HG03060 (cell line): Measurements from ENCODE around the gene INPP5A.

Source experiments
- ATAC-seq: cut with Tn5 transposase; IDR thresholded peaks from one replicate; pipeline ENCODE4 v1.9.1; 2021; ENCODE audit warnings: low read depth, moderate number of reproducible peaks; ENCODE audit not compliant: unreplicated experiment

INPP5A gene

DNA sequence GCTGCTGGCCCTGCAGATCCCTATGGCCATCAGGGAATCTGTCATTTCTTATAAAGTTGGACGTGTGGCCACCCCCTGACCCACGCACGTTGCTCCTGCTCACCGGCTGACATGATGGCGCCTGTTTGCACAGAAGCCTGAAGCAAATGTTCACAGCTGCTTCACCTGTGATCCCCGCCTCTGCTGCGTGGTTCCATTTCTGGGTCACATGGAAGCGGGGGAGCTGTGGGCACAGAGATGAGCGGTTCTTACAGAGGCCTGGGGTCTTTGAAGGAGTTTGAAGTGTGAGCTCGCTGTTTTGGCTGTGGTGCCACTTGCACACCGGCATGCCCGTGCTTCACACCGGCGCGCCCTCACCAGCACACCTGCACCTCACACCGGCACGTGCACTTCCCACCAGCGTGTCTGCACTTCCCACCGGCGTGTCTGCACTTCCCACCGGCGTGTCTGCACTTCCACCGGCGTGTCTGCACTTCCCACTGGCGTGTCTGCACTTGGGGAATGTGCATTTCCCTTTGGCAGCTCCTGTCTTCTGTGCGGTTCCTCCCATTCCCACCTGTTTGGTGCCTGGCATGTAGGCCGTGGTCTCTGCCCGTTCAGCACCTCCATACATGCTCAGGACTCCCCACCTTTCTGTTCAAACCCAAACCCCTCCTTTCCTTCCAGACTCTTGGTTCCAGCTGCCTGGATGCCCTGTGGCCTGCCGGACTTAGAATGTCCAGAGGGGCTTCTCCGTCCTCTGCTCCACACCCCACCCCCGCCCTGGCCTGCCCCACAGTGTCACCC, 86.7 kb downstream of the INPP5A start:
- ATAC-seq = no peak

DNA sequence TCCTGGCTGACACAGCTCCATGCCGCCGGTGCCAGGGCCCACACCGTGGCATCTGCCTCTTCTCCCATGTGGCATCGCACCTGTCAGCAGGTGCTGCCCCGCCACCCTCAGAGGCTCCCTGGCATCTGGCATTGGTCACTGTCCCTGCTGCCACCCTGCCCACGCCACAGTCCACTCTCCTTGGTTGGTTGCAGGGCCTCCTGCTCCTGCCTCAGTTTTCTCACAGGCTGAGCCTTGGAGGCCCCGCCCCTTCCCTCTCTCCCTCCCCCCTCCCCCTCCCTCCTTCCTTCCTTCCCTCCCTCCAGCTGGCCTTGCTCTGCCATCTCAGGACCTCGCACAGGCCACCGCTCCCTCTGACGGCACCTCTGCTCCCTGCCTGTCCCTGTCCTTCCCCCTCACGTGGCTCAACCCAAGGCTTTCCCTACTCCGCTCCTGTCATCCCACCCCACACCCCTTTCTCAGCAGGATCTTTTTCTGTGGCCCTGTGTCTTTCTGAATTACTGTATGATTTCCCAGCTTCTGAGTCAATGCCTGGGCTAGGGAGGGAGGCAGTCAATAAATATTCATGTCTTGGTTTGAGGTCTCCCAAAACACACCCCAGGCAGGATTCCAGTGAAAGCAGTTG, 87.4 kb downstream of the INPP5A start:
- no peak for ATAC-seq

GRCh38 chr10:132626019-132626760, 88.6 kb downstream of the INPP5A start:
- ATAC-seq = no peak

DNA sequence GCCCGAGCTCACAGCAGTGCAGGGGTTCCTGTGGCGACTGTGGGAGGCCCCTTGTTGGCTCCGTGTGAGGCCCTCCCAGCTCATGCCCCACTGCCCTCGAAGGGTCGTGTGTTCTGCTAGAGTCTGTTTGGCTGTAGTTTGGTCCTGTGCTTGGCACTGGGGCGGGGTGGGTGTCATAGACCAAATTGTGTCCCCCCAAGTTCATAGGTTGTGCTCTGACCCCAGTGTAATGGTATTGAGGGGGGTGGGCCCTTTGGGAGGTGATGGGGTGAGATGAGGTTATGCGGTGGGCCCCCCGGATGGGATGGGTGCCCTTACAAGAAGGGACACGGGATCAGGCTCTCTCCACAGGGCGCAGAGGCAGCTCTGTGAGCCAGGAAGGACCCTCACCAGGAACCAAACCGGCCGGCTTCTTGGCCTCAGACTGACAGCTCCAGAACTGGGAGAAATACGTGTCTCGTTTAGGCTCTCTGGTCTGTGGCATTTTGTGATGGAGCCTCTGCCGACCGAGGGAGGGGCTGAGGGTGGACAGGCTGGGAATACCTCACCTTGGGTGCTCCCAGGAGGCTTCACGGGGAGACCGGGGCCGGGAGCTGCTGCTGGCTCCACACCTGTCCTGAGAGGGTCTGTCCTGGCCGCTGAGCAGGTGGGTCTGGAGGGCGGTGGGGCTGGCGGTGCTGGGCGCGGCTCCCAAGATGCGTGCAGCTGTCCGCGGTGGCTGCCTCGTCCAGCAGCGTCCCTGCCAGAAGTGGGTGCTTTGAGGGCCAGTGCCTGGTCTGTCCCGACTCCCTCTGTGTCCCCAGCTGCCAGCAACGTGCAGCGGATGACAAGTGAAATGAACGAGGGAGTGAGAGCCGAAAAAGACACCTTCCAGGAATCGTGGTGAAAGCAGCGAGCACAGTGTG, 89.4 kb downstream of the INPP5A start:
- no peak for ATAC-seq

- no peak for ATAC-seq
These were observed 90.3 kb downstream of the INPP5A start for GRCh38 chr10:132627666-132628531.

DNA sequence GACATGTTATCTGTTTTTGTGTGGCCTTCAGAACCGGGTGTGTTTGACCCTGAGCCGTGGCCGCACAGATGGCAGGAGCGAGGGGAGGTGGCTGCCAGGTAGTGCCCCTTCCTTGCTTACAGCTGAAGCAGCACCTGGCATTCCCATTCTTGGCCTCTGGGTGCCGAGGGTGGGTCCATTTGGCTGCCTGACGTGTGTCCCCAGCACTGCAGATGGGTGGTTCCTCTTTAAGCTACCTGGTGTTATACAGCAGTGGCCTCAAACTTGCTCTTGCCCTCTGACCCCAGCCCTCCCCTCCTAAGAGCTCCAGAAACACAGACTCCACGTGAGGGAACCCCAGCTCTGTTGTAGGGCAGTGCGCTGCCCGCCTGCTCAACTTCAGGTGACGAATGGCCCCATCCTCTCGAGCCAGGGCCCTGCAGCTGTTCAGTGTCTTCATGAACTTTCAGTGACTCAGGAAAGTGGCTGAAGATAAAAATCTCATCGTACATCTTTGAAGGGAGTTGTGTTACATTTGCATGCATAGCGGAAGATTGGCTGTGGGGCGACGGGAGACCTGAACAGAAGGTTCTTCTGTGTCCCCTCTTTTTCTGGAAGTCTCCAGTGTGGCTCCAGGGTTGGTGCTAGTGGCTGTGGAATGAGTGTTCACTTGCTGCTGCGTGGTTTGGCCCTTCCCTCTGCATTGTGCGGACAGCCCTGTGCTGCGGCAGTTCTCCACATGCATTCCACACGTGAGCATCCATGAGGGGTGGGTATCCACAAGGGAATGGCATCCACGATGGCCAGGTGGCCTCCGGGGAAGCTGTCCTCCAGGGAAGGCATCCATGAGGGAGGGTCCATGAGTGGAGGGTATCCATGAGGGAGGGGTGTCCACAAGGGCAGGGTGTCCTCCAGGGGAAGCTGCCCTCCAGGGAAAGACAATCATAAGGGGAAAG, 91.6 kb downstream of the INPP5A start:
- ATAC-seq = no peak

GRCh38 chr10:132630156-132630555, 92.6 kb downstream of the INPP5A start:
- ATAC-seq = no peak

DNA sequence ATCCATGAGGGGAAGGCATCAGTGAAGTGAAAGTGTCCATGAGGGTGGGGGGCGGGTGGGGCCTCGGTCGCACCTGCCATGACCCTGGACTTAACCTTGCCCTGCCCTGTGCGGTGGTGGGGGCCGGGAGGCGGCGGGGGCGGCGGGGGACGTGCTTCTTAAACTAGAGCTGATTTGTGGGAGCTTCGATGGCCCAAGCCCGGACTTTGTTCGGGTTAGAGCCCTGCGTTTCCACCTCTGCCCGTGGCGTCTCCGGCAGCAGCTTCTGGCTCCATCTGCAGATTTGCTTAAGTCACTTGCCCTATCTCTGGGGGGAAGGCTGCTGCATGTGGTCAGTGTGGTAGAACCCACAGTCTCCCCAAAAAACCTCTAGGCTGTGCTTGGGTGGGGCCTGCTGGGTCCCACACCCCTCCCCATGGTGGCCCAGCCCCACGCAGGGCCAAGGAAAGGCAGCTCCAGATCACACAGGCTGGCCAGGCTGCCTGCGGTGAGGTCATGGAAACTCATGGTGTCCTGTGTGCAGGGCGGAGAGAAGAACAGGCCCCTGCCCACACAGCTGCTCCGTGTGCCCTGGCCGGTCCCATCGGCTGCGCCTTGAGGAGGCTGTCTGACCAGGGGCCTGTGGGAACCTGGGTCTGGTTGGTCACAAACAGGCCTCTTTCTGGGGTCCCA, 93.2 kb downstream of the INPP5A start:
- ATAC-seq = no peak

DNA sequence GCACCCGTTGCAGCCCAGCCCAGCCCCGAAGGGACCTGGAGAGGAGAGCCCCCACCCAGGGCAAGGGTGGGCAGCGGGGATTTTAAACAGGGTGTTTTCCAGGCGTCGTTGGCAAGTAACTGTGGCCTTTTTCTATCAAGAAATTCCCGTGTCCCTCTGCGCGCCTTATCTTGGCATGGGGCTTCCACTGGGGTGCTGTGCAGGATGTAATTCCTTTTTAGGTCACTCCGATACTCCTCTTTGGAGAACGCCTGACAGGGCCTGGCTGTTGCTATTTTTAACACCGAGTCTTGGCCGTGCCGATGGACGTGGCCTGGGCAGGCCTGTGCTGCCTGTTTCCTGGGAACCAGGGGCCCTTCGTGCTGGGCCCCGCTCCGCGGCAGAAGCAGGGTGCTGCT, 93.8 kb downstream of the INPP5A start:
- ATAC-seq = no peak

DNA sequence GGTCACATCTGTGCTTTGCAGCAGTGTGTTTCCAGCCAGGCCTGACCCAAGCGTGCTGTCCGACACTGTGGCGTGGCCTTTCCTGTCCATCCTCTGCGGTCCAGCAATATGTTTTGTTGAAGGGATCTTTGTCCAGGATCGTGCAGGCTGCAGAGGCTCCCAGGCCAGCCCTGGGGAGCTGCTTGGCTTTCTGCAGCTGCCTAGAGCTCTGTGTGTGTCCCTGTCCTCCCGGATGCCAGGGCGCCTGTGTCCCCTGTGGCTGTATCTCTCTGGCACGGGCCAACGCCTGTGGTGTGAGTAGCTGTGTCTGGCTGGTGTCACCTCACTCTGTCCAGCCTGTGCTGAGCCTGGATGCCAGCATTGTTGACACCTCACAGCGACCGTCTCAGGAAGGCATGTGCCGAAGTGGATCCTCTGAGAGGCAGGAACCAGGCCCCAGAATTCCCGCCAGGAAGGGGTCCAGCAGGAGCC, 94.5 kb downstream of the INPP5A start:
- no peak for ATAC-seq

DNA sequence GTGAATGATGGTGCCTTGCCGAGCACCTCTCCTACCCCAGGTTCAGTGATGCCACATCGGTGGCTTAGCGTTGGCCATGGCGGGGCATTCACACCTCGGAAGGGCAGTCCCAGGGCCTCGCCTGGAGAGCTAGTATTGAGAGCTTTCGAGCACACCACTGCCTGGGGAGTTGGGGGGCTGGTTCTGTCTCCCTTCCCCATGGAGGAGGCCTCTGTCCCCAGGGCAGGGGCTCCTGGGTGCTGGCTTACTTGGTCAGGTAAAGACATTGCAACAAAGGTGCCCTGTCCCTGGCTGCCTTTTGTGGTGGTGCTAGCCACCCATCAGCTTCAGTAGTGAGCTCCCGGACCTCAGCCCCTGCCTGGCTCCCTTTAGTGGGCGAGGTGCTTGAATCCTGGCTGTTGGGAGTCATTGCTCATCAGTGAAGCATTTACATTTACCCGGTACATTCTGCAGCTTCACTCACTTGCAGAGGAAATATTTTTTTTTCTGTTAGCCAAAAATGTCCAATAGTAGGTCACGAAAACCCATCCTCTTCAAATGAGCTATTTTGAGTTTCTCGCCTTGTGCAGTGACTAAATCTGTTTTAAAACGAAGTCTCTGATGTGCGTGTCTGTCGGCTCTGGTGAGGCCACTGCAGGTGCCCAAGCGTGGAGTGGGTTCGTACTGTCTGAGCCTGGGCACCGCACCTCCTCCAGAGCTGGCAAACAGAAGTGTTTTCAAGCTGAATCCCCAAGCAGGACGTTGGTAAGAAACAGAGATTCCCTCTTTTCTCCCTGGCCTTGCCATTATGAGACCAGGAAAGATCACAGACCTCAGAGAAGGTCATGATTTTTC, 95.5 kb downstream of the INPP5A start:
- ATAC-seq = no peak

DNA sequence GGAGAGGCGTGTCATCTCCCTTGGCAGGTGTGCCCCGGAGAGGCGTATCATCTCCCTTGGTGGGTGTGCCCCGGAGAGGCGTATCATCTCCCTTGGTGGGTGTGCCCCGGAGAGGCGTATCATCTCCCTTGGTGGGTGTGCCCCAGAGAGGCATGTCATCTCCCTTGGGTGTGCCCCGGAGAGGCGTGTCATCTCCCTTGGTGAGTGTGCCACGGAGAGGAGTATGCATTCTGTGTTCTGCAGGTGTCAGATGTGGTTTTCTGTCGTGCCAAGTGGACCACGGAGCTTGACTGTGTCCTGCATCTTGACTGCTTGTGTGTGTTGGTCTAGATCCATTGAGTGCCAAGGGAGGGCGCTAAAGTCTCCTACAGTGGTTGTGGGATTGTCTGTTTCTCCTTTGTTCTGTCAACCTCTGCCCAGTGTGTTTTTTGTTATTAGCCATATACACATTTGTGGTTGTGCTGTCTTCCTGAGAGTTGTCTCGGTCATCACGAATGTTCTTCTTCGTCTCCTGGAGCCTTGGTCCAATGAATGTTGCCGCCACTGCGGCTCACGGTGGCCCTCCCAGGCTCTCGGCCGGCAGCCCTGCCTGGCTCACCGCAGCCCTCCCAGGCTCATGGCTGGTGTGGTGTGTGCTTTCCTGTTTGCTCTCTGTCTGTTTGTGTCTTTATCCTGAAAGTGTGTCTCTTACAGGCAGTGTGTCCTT, 96.8 kb downstream of the INPP5A start:
- no peak for ATAC-seq

DNA sequence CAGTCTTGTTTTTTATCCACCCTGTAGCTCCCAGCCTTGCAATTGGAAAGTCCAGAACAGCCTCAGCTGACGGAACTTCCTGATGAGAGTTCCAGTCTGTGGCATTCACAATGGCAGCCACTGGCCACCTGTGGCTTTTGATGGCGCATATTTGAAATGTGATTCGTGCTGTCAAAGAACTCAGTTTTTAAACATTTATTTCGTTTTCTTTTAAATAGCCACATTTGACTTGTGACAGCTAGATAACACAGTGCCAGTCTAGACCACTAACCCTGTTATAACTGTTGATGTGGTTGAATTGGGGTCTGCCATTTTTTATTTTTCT, 97.3 kb downstream of the INPP5A start:
- ATAC-seq = no peak

DNA sequence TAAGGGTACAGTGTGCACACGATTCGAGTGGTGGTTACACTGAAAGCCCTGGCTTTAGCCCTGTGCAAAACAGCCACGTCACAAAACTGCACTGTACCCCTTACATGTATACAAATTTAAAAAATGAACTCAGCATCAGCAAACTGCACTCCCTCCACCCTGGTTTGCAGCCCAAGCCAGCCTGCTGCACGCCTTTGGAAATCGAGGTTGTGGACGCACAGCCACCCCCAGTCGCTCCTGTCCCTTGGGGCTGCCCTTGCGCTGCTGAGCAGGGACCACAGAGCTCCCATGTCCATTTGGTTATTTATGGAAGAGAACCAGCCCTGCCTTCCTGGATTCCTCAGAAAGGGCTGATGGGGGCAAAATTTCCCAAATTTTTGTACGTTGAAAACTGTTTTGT, 98.8 kb downstream of the INPP5A start:
- ATAC-seq = no peak

DNA sequence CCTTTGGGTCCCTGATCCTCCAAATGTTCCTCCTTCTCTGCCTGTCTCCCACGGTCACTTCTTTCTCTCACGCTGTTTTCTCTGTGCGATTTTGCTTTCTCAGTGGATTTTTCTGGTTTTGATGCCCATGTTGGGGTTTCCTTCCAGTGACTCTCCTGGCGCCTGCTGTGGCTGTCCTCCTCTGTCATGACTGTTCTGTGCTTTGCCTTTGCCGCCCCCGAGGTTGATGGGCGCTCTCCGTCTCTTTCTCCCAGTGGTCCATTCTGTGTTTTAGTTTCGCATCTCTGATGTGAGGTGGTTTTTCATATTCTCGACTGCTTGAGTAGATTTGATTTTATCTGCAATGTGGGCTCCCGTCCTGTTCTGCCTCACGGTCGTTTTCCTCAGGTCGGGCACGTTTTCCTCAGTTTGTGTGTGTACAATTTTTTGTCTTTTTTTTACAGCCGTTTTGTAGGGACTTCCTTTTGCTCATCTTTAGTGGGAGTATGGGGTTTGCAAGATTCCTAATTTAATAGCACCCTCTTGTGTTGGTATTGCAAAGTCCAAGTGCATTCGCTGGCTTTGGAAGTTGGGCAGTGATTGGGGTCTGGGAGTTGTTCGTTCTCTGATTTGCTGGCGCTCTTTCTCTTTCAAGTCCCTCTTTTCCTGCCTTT, 100.0 kb downstream of the INPP5A start:
- no peak for ATAC-seq

- ATAC-seq = no peak
These were observed 100.5 kb downstream of the INPP5A start for GRCh38 chr10:132638130-132638515.
